Right lung (tissue), 10 donors: ENCODE results near the gene SPIC. TPM values are rescaled to one million over a fixed set of nuclear protein-coding genes. Genes with fewer than 3 reads are reported as not detected.
"Not testable (repeated sequence)": the region's sequence is repeated elsewhere in the genome, so short reads cannot be mapped to it uniquely, and the experiment has no call there.

ENCODE experiments used
- DNase-seq, 2 donors: peaks; one replicate each; pipeline ENCODE4 v3.0.0-alpha.2; 2013
- long read RNA-seq, 8 donors: transcript quantifications; one replicate each; lab custom pipeline, GENCODE V29; 2026
- polyA plus RNA-seq, 5 donors: library from polyadenylated mRNA; unstranded; fragments of 120-200 nt; gene quantifications; one replicate each; pipeline versions ENCODE4 v1.2.1 to v1.2.3, GENCODE V29; 2013; ENCODE audit warnings: inconsistent platforms in 1 of 5, low replicate concordance in 1 of 5; ENCODE audit not compliant: insufficient read length in 5 of 5, insufficient read depth in 1 of 5

SPIC gene
- under 1 TPM in 1 of 5 donors, not detected in 4; 0.25 TPM for polyA plus RNA-seq
- long read RNA-seq, donor 1: 0 reads
- long read RNA-seq, donor 2: 0 reads
- long read RNA-seq, donor 3: 0 reads
- long read RNA-seq, donor 4: 0 reads
- long read RNA-seq, donor 5: 0 reads
- long read RNA-seq, donor 6: 0 reads
- long read RNA-seq, donor 7: 0 reads
- long read RNA-seq, donor 8: 0 reads

- DNase-seq: no peak
Measured at GRCh38 chr12:101474711-101475386, at the start of gene SPIC. Gene SPIC (plus strand): TSS chr12:101475336. CDS start chr12:101476905, 1,569 bp downstream.

- DNase-seq: no peak
Measured at GRCh38 chr12:101430456-101430855, 44.7 kb upstream of the SPIC start.

GRCh38 chr12:101436136-101436535 lies 39.0 kb upstream of the SPIC start:
- no peak for DNase-seq

GRCh38 chr12:101439236-101439635 lies 35.9 kb upstream of the SPIC start:
- no peak for DNase-seq

- DNase-seq: no peak
Measured at GRCh38 chr12:101441461-101442224, 33.5 kb upstream of the SPIC start.

- no peak for DNase-seq
Measured at GRCh38 chr12:101455685-101456084, 19.5 kb upstream of the SPIC start.

GRCh38 chr12:101459642-101460346 lies 15.3 kb upstream of the SPIC start:
- no peak for DNase-seq

GRCh38 chr12:101468948-101469347 lies 6.2 kb upstream of the SPIC start:
- no peak for DNase-seq

GRCh38 chr12:101470939-101471338 lies 4.2 kb upstream of the SPIC start:
- DNase-seq: no peak

- DNase-seq: not testable (repeated sequence)
Measured at GRCh38 chr12:101471878-101472277, 3.3 kb upstream of the SPIC start.

- no peak for DNase-seq
Measured at GRCh38 chr12:101474248-101474647, 888 bp upstream of the SPIC start.

GRCh38 chr12:101475751-101476305 lies 692 bp downstream of the SPIC start:
- DNase-seq: no peak

GRCh38 chr12:101480849-101481248 lies 5.7 kb downstream of the SPIC start:
- DNase-seq: no peak

- no peak for DNase-seq
Measured at GRCh38 chr12:101485021-101485420, 9.9 kb downstream of the SPIC start.

- DNase-seq: no peak
Measured at GRCh38 chr12:101488469-101488868, 13.3 kb downstream of the SPIC start.

- DNase-seq: peak in 1 of 2 donors; percentile 14
Measured at GRCh38 chr12:101490286-101490920, 15.3 kb downstream of the SPIC start.

GRCh38 chr12:101491329-101491728 lies 16.2 kb downstream of the SPIC start:
- no peak for DNase-seq

GRCh38 chr12:101493556-101493955 lies 18.4 kb downstream of the SPIC start:
- DNase-seq: no peak

- DNase-seq: no peak
Measured at GRCh38 chr12:101498252-101498651, 23.1 kb downstream of the SPIC start.

- peak; percentile 72 to 76 for DNase-seq
Measured at GRCh38 chr12:101501410-101501995, 26.4 kb downstream of the SPIC start.

- DNase-seq: no peak
Measured at GRCh38 chr12:101521136-101521535, 46.0 kb downstream of the SPIC start.
